GDM1 (cell line): ENCODE measurements around the gene CCNI2.

Source experiments
- DNase-seq: peaks from one replicate; lab custom pipeline; 2025; lab: John Stamatoyannopoulos, UW

The CCNI2 gene, protein sequence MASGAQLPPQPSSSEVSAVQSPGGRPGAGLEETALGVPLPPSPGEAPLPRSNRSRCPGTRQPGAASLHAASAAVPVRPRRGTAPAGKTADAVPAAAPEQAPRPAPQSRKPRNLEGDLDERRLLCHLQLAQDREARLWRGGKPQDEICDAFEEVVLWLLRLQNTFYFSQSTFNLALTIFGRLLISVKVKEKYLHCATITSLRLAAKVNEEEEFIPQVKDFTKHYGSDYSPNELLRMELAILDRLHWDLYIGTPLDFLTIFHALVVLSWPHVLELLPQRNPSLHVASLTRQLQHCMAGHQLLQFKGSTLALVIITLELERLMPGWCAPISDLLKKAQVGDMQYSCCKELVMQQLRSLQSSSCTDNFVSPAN

DNA sequence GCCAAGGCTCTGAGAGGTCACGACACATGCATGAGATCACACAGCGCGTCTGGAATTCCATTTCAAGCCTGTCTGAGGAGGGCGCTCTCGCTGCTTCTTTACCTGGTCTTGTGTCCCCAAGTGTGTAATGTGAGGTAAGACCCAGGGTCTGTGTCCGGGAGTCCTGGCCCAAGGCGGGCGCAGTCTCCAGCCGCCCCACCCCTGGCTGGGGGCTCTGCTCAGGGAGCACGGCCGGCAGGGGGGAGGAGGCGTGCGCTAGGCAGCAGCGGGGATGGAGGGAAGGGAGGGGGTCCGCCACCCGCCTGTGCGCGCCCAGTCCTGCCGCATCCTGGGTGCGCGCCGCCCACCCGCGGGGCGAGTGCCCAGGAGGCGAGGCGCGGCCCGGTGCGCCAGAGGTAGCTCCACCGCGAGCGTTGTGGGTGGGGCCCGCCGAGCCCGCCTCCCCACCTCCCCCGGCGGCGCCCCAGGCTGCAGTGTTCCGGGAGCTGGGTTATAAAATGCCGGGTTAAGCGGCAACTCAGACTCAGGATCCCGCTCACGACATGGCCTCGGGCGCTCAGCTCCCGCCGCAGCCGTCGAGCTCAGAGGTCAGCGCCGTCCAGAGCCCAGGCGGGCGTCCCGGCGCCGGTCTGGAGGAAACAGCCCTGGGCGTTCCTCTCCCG lies at the start of gene CCNI2:
Gene CCNI2, plus strand, starts transcription at position 473 of the 662 bp plus-strand sequence. Its CDS starts 70 bp downstream, at position 543.
- DNase-seq: no peak

- DNase-seq: no peak
These were observed 42.4 kb upstream of the CCNI2 start for GRCh38 chr5:132704875-132705274.

DNA sequence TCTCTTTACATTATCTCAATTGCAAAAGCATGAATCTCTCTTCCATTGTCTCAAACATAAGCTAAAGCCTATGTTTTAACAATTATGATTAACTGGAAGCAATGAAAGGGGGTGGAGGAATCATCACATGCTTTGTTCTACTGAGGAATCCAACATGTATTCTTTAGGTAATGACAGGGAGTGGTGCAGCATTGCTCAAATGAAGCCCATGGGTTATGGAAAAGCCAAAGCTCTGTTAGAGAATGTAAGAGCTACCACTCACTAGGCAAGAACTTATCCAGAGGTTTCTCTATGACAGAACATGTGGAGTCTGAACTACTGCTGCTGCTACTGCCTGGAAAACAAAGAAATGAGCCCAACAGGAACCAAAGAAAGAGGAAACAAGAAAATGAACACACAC lies 38.6 kb upstream of the CCNI2 start:
- DNase-seq: no peak

GRCh38 chr5:132714456-132715307 lies 32.5 kb upstream of the CCNI2 start:
- no peak for DNase-seq

GRCh38 chr5:132718544-132719312 lies 28.5 kb upstream of the CCNI2 start:
- DNase-seq: no peak

DNA sequence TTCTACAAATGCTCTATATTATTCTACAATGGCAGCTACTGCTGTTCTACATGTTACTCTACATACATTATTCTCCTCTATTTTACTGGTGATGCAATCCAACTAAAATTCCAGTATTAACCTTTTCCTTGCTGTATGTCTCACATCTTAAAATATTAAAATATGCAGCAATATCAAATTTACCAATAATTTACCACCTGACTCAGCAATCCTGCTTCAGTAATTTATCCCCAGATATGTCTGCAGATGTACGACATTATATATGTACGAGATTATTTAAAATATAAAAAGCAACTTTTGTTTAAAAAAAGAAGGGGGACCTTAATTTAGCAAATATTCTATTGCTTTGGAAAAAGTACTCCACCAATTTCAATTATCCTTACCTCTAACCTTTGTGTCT lies 21.5 kb upstream of the CCNI2 start:
- no peak for DNase-seq

DNA sequence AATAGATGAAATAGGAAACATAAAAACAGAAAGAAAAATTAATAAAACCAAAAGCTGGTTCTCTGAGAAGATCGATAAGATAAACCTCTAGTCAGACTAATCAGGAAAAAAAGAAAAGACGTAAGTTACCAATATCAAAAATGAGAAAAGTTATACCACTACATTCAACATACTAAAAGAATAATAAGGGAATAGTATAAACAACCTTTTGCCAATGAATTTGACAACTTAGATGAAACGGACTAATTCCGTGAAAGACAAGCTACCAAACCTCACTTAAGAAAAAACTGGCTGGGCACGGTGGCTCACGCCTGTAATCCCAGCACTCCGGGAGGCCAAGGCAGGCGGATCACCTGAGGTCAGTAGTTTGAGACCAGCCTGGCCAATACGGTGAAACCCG lies 17.3 kb upstream of the CCNI2 start:
- no peak for DNase-seq

GRCh38 chr5:132733499-132734148 lies 13.6 kb upstream of the CCNI2 start:
- DNase-seq: no peak

DNA sequence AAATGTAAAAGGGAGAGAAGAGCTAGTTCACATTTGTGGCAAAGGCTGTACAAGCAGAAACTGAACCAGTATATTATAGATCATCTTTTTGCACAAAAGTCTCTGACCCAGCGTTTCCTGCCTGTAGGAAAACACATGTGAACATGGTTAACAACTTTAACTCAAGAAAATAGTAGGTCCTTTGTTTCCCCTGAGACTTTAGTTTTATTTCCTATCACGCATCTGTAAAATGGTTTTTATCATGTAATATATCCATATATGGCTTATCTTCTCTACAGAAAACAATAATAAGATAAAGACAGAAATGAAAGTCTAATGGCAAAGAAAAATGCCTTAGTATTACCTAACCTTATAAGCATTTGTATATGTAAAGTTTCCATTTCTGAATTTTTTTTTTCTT lies 12.5 kb upstream of the CCNI2 start:
- DNase-seq: no peak

DNA sequence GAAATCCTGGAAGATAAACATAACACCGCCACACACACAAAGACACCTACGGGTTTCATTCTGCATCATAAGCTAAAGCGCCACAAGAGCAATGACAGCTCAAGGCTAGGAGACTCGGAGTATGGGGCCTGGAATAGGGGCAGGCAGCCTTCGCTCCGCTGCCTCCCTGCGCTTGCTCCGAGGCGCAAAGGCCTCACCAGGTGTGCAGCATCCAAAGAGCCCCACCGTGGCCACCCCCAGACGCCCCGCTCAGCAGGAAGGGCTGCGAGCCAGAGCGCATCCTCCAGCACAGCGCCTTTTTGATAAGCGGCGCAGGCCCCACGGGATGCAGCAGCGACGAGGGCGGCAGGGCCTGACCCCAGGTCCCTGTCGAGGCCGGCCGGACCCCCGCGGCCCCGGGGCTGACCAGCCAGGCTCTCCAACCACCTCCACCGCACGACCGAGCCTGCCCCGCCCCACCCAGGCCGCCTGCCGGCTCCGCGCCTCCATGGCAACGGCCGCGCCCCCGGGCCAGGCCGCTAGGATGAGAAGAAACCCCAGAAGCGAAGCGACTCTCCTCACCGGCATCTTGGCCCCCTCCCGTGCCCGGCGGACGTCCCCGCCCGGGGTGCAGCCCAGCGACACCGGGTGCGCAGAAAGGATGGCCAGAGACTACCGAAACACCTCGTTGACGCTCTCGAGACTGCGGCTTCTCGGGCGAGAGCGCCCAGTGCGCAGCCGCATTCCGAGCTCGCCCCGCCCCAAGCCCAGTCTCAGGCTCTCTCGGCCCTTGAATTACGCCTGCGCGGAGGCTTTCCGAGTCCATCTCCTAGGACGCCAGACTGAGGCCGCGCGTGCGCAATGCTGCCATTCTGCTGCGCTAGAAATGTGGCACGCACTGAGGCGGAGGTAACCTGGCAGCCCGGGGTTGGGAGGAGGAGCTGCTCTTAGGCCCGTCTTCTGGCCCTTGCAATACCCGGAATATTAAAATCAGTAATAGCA lies 10.1 kb upstream of the CCNI2 start, which contains the start of gene KIF3A:
Gene KIF3A, minus strand, starts transcription at position 694 of the 981 bp plus-strand sequence. Its CDS starts 127 bp downstream, at position 567.
- DNase-seq: peak; percentile 92

DNA sequence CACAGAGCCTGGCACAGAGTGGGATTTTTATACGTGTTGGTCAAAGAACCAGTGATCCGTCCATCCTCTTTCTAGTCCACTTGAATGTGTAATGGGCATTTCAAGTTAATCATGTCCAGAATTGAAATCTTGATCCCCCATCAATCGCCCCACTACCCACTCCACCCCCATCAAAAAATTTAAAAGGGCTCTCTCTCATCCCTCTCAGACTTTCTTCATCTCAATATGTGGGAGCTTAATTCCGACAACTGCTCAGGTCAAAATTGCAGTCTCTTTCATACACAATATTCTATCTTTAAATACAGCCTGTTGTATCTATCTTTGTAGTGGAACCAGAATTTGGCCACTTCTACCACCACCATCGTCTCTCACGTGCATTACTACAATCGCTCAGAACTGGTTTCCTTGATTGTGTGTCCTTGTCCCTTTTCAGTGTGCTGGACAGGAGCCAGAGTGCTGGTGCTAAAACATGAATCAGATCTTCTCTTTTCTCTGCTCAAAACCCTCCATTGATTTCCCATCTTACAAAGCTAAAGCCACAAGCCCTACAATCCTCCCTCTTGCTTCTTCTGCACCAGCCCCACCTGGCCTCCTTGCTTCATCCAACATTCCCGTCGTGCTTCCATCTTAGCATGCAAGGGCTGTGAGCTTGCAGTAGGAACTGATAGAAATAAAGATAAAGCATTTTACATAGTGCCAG lies 9.1 kb upstream of the CCNI2 start:
- DNase-seq: no peak

DNA sequence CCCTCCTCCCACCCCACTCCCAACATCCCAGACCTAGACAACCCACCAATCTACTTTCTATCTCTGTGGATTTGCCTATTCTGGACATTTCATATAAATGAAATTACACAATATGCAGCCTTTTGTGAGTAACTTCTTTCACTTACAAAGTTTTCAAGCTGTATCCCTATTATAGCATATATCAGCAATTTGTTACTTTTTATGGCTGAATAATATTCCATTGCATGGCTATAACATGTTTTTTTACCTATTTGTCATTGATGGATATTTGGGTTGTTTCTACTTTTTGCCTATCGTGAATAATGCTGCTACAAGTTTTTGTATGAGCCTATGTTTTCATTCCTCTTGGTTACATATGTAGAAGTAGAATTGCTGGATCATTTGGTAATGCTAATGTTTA lies 8.0 kb upstream of the CCNI2 start:
- DNase-seq: no peak

GRCh38 chr5:132742158-132742557 lies 5.1 kb upstream of the CCNI2 start:
- DNase-seq: no peak

- DNase-seq: no peak
These were observed 4.6 kb upstream of the CCNI2 start for GRCh38 chr5:132742626-132743025.

GRCh38 chr5:132744659-132745058 lies 2.6 kb upstream of the CCNI2 start:
- DNase-seq: no peak

DNA sequence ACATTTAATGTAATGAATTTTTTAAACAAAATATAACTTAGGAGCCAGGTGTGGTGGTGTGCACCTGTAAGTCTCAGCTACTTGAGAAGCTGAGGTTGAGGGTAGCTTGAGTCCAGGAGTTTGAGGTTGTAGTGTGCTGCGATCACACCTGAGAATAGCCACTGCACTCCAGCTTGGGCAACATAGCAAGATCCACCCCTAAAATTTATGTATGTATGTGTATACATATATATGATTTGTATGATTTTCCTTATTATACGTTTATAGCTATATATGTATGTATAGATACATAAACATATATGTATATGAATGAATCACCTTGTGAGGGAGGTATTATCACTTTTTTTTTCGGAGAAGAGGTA lies 653 bp upstream of the CCNI2 start:
- no peak for DNase-seq

DNA sequence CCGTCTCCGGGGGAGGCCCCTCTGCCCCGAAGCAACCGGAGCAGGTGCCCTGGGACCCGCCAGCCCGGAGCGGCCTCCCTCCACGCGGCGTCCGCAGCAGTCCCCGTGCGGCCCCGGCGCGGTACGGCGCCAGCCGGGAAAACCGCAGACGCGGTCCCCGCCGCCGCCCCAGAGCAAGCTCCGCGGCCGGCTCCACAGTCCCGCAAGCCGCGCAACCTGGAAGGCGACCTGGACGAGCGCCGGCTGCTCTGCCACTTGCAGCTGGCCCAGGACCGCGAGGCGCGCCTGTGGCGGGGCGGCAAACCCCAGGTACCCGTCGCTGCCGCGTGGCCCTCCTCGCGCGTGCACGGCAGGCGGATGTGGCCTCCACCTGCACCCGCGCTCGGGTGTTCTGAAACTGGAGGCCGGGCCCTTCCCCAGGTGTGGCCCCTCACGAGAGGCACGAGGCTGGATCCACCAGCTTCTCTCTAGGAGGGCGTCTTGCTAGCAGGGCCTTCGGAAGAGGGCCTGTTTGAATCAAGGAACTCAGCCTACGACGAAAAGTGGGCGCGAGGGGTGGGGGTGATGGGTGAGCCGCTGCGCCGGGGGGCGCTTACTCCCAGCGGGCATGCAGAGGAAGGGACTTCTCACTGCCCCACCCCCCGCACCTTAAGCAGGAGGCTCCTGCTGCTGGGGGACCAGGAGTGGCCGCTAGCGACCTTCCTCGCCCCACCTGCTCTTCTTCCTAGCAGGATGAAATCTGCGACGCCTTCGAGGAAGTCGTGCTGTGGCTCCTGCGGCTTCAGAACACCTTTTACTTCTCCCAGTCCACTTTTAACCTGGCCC lies 602 bp downstream of the CCNI2 start:
- DNase-seq: no peak

- no peak for DNase-seq
These were observed 1.3 kb downstream of the CCNI2 start for GRCh38 chr5:132748522-132749000.
